ENCODE measurements around the gene CTNNBL1. TPM values are rescaled to one million over a fixed set of nuclear protein-coding genes. Genes with fewer than 3 reads are reported as not detected.

Gene CTNNBL1
- total RNA-seq, 2 donors from 2014 or later, result 68.6 to 68.7 TPM

DNA sequence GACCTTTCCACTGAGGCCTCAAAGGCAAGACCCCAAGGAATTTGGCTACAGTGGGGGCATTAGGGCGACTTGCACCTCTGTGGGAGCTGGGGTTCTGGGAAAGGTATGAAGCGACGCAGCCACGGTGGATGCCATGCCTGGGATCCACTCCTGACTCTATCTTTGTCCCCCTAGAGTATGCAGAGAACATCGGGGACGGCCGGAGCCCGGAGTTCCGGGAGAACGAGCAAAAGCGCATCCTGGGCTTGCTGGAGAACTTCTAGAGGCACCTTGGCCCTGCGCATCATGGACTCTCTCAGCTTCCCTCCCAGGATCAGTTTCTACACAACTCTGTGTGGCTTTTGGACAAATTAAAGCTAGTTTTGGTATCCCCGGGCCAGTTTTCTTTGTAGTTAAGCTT lies 177.9 kb downstream of the CTNNBL1 start:
- no peak for DNase-seq
- Mint-ChIP-seq H3K4me1 (peaks cover 7% of the 10 kb centered on the region), H3K4me3 (no peak overlapping the region), H3K36me3 (ENCODE audit: low read depth) (peaks cover 40% of the 10 kb centered on the region), H3K27ac (no peak overlapping the region), H3K9me3 (no peaks in the 10 kb centered on the region), H3K27me3 (ENCODE audit: insufficient read depth) (no peaks in the 10 kb centered on the region)
- no peaks in the 10 kb centered on the region for H3K4me1 ChIP-seq (ENCODE audit: control insufficient read depth, insufficient read depth, low read length)
- H3K36me3 ChIP-seq (ENCODE audit: control insufficient read depth, insufficient read depth, low read length), result peaks cover 16% of the 10 kb centered on the region
- TF ChIP-seq, protein P1, sequence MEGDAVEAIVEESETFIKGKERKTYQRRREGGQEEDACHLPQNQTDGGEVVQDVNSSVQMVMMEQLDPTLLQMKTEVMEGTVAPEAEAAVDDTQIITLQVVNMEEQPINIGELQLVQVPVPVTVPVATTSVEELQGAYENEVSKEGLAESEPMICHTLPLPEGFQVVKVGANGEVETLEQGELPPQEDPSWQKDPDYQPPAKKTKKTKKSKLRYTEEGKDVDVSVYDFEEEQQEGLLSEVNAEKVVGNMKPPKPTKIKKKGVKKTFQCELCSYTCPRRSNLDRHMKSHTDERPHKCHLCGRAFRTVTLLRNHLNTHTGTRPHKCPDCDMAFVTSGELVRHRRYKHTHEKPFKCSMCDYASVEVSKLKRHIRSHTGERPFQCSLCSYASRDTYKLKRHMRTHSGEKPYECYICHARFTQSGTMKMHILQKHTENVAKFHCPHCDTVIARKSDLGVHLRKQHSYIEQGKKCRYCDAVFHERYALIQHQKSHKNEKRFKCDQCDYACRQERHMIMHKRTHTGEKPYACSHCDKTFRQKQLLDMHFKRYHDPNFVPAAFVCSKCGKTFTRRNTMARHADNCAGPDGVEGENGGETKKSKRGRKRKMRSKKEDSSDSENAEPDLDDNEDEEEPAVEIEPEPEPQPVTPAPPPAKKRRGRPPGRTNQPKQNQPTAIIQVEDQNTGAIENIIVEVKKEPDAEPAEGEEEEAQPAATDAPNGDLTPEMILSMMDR (conservative IDR thresholded peaks at IDR 0.05), result no peak
- H3K27me3 ChIP-seq (ENCODE audit: control insufficient read depth, insufficient read depth, low read length, poor library complexity, severe bottlenecking), result no peaks in the 10 kb centered on the region
- no peak overlapping the region for H3K27ac ChIP-seq (ENCODE audit: low read depth, low read length)
- H3K9me3 ChIP-seq (ENCODE audit: control insufficient read depth, low read length), result no peaks in the 10 kb centered on the region
- H3K4me3 ChIP-seq (ENCODE audit: low read length), result no peak overlapping the region
- no peak overlapping the region for H3K9ac ChIP-seq (ENCODE audit: extremely low read depth, low read length, poor library complexity, severe bottlenecking)
- 94 to 98% methylated on average over 10 to 13 of the region's 13 CpGs for WGBS, 2 experiments (ENCODE audit: insufficient coverage in 1 of 2, insufficient read length in 1 of 2)

DNA sequence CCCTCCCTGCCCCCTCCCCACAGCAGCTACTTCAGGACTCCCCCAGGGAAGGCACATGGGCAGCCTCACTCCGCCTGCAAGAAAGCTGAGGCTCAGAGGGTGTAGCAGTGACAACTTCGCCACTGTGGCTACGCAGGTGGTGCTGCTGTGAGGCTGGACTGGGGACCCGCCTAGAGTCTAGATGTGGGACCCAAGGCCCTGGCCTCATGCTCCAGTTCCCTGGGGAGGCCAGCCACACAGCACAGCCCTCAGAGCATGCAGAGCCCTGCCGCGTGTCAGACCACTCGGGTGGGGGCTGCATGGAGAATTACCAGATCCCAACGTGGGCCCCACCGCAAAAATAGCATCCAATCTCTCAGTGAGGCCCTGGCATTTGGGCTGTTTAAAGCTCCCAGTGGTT lies 178.3 kb downstream of the CTNNBL1 start:
- Mint-ChIP-seq H3K27ac (no peak overlapping the region), H3K36me3 (ENCODE audit: low read depth) (peaks cover 40% of the 10 kb centered on the region)
- TF ChIP-seq, protein P1 (conservative IDR thresholded peaks at IDR 0.05), result no peak

DNA sequence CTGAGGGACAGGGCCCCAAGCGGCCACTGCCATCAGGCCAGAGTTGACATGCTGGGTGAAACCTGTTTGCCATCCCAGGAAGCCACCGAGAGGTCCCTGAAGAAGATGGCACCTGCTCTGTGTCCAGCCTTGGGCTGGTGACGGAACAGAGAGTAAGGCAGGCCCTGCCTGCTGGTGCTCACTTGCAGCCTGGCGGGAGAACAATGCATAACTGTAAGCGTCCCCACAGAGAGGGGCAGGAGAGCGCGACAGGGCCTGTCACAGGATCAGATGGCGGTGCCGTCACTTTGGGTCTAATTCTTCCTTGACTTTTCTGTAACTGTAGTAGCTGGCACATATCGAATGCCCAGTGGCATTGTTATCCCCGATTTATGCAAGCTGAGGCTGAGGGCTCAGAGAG lies 180.1 kb downstream of the CTNNBL1 start:
- no peak overlapping the region for H3K4me3 ChIP-seq (ENCODE audit: low read length)
- no peaks in the 10 kb centered on the region for H3K9me3 ChIP-seq (ENCODE audit: control insufficient read depth, low read length)
- H3K4me1 Mint-ChIP-seq, result peaks cover 7% of the 10 kb centered on the region
- DNase-seq, result no peak
- peaks cover 39% of the 10 kb centered on the region for H3K36me3 Mint-ChIP-seq (ENCODE audit: low read depth)
- no peaks in the 10 kb centered on the region for H3K27me3 Mint-ChIP-seq (ENCODE audit: insufficient read depth)
- peaks cover 16% of the 10 kb centered on the region for H3K36me3 ChIP-seq (ENCODE audit: control insufficient read depth, insufficient read depth, low read length)
- WGBS, 2 experiments (ENCODE audit: insufficient coverage in 1 of 2, insufficient read length in 1 of 2), result 93 to 96% methylated on average over 10 to 11 of the region's 11 CpGs
- TF ChIP-seq, protein P1 (conservative IDR thresholded peaks at IDR 0.05), result no peak
- no peaks in the 10 kb centered on the region for H3K9me3 Mint-ChIP-seq
- no peaks in the 10 kb centered on the region for H3K27me3 ChIP-seq (ENCODE audit: control insufficient read depth, insufficient read depth, low read length, poor library complexity, severe bottlenecking)
- no peak overlapping the region for H3K4me3 Mint-ChIP-seq
- no peak overlapping the region for H3K9ac ChIP-seq (ENCODE audit: extremely low read depth, low read length, poor library complexity, severe bottlenecking)
- H3K27ac Mint-ChIP-seq, result no peak overlapping the region
- H3K4me1 ChIP-seq (ENCODE audit: control insufficient read depth, insufficient read depth, low read length), result no peaks in the 10 kb centered on the region
- H3K27ac ChIP-seq (ENCODE audit: low read depth, low read length), result no peak overlapping the region

More for the DNA sequence above, 178.3 kb downstream of the CTNNBL1 start:
- no peak overlapping the region for H3K4me3 Mint-ChIP-seq
- H3K4me1 ChIP-seq (ENCODE audit: control insufficient read depth, insufficient read depth, low read length), result no peaks in the 10 kb centered on the region
- no peak overlapping the region for H3K9ac ChIP-seq (ENCODE audit: extremely low read depth, low read length, poor library complexity, severe bottlenecking)
- H3K27ac ChIP-seq (ENCODE audit: low read depth, low read length), result no peak overlapping the region
- peaks cover 16% of the 10 kb centered on the region for H3K36me3 ChIP-seq (ENCODE audit: control insufficient read depth, insufficient read depth, low read length)
- no peaks in the 10 kb centered on the region for H3K9me3 ChIP-seq (ENCODE audit: control insufficient read depth, low read length)
- H3K27me3 ChIP-seq (ENCODE audit: control insufficient read depth, insufficient read depth, low read length, poor library complexity, severe bottlenecking), result no peaks in the 10 kb centered on the region
- H3K4me1 Mint-ChIP-seq, result peaks cover 7% of the 10 kb centered on the region
- WGBS, 2 experiments (ENCODE audit: insufficient coverage in 1 of 2, insufficient read length in 1 of 2), result 91 to 99% methylated on average over 7 to 9 of the region's 9 CpGs
- H3K9me3 Mint-ChIP-seq, result no peaks in the 10 kb centered on the region
- no peak for DNase-seq
- H3K27me3 Mint-ChIP-seq (ENCODE audit: insufficient read depth), result no peaks in the 10 kb centered on the region
- H3K4me3 ChIP-seq (ENCODE audit: low read length), result no peak overlapping the region

Measured in endodermal cell (in vitro differentiated cells).